ENCODE data around the gene USP17L15.
"Not testable (repeated sequence)": the region's sequence is repeated elsewhere in the genome, so short reads cannot be mapped to it uniquely, and the experiment has no call there.

USP17L15 gene

DNA sequence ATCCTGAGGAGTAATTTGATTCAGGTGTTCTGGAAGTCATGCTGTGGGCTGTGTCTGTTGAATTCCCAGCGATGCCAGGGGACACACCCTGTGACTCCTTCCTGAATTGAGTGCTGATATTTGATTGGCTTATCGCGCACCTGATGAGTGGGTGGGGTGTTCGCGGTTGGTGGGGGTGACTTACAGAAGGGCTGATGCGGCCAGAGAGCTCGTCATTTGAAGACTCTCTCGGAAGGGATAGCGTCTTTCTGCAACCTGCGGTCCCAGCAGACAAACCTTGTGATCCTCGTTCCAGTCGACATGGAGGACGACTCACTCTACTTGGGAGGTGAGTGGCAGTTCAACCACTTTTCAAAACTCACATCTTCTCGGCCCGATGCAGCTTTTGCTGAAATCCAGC, at the start of gene USP17L15:
TSS of gene USP17L15 (plus strand) at position 301 of the 400 bp plus-strand sequence. CDS start at position 301, 0 bp downstream.
- DNase-seq (ENCODE audit: low spot score): not testable (repeated sequence)

GRCh38 chr4:9210357-9210756, 23.8 kb upstream of the USP17L15 start, which contains the start of gene USP17L10:
Gene USP17L10 (plus strand): TSS chr4:9210657. CDS start chr4:9210657, 0 bp downstream.
- not testable (repeated sequence) for DNase-seq (ENCODE audit: low spot score)

GRCh38 chr4:9214701-9215100, 19.5 kb upstream of the USP17L15 start:
- not testable (repeated sequence) for DNase-seq (ENCODE audit: low spot score)

- not testable (repeated sequence) for DNase-seq (ENCODE audit: low spot score)
These were observed 19.1 kb upstream of the USP17L15 start, which contains the start of gene USP17L11 for GRCh38 chr4:9215105-9215504. Gene USP17L11 (plus strand): TSS chr4:9215405. CDS start chr4:9215405, 0 bp downstream.

DNA sequence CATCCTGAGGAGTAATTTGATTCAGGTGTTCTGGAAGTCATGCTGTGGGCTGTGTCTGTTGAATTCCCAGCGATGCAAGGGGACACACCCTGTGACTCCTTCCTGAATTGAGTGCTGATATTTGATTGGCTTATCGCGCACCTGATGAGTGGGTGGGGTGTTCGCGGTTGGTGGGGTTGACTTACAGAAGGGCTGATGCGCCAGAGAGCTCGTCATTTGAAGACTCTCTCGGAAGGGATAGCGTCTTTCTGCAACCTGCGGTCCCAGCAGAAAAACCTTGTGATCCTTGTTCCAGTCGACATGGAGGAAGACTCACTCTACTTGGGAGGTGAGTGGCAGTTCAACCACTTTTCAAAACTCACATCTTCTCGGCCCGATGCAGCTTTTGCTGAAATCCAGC, 14.3 kb upstream of the USP17L15 start, which contains the start of gene USP17L12:
TSS of gene USP17L12 (plus strand) at position 301 of the 400 bp plus-strand sequence. CDS start at position 301, 0 bp downstream.
- not testable (repeated sequence) for DNase-seq (ENCODE audit: low spot score)

DNA sequence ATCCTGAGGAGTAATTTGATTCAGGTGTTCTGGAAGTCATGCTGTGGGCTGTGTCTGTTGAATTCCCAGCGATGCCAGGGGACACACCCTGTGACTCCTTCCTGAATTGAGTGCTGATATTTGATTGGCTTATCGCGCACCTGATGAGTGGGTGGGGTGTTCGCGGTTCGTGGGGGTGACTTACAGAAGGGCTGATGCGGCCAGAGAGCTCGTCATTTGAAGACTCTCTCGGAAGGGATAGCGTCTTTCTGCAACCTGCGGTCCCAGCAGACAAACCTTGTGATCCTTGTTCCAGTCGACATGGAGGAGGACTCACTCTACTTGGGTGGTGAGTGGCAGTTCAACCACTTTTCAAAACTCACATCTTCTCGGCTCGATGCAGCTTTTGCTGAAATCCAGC, 9.6 kb upstream of the USP17L15 start, which contains the start of gene USP17L13:
TSS of gene USP17L13 (plus strand) at position 301 of the 400 bp plus-strand sequence. CDS start at position 301, 0 bp downstream.
- DNase-seq (ENCODE audit: low spot score): not testable (repeated sequence)

DNA sequence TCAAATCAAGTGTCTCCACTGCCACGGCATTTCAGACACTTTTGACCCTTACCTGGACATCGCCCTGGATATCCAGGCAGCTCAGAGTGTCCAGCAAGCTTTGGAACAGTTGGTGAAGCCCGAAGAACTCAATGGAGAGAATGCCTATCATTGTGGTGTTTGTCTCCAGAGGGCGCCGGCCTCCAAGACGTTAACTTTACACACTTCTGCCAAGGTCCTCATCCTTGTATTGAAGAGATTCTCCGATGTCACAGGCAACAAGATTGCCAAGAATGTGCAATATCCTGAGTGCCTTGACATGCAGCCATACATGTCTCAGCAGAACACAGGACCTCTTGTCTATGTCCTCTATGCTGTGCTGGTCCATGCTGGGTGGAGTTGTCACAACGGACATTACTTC, 3.9 kb upstream of the USP17L15 start:
- DNase-seq (ENCODE audit: low spot score): not testable (repeated sequence)

DNA sequence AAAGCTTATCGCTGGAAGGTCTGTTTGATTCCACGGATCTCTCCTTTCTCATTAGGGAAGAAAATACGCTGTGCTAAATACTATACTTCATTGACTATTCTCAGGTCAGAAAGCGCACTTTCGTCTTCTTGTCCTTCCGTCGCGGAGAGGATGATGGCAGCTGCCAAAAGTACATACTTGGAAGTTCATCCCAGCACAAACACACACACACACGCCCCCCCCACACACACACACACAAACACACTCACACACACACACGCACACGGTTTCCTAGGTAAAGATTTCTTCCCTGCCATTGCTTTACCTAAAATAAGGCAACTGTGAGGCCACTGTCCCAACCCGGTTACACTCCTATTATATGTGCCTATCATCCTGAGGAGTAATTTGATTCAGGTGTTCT, 4.3 kb downstream of the USP17L15 start:
- not testable (repeated sequence) for DNase-seq (ENCODE audit: low spot score)

DNA sequence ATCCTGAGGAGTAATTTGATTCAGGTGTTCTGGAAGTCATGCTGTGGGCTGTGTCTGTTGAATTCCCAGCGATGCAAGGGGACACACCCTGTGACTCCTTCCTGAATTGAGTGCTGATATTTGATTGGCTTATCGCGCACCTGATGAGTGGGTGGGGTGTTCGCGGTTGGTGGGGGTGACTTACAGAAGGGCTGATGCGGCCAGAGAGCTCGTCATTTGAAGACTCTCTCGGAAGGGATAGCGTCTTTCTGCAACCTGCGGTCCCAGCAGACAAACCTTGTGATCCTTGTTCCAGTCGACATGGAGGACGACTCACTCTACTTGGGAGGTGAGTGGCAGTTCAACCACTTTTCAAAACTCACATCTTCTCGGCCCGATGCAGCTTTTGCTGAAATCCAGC, 9.4 kb downstream of the USP17L15 start, which contains the start of gene USP17L17:
TSS of gene USP17L17 (plus strand) at position 301 of the 400 bp plus-strand sequence. CDS start at position 301, 0 bp downstream.
- not testable (repeated sequence) for DNase-seq (ENCODE audit: low spot score)

DNA sequence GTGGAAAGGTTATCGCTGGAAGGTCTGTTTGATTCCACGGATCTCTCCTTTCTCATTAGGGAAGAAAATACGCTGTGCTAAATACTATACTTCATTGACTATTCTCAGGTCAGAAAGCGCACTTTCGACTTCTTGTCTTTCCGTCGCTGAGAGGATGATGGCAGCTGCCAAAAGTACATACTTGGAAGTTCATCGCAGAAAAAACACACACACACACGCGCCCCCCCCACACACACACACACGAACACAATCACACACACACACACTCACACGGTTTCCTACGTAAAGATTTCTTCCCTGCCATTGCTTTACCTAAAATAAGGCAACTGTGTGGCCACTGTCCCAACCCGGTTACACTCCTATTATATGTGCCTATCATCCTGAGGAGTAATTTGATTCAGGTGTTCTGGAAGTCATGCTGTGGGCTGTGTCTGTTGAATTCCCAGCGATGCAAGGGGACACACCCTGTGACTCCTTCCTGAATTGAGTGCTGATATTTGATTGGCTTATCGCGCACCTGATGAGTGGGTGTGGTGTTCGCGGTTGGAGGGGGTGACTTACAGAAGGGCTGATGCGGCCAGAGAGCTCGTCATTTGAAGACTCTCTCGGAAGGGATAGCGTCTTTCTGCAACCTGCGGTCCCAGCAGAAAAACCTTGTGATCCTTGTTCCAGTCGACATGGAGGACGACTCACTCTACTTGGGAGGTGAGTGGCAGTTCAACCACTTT, 13.9 kb downstream of the USP17L15 start, which contains the start of gene USP17L18:
TSS of gene USP17L18 (plus strand) at position 678 of the 728 bp plus-strand sequence. CDS start at position 678, 0 bp downstream.
- DNase-seq (ENCODE audit: low spot score): not testable (repeated sequence)

DNA sequence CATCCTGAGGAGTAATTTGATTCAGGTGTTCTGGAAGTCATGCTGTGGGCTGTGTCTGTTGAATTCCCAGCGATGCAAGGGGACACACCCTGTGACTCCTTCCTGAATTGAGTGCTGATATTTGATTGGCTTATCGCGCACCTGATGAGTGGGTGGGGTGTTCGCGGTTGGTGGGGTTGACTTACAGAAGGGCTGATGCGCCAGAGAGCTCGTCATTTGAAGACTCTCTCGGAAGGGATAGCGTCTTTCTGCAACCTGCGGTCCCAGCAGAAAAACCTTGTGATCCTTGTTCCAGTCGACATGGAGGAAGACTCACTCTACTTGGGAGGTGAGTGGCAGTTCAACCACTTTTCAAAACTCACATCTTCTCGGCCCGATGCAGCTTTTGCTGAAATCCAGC, 18.9 kb downstream of the USP17L15 start, which contains the start of gene USP17L19:
TSS of gene USP17L19 (plus strand) at position 301 of the 400 bp plus-strand sequence. CDS start at position 301, 0 bp downstream.
- not testable (repeated sequence) for DNase-seq (ENCODE audit: low spot score)

DNA sequence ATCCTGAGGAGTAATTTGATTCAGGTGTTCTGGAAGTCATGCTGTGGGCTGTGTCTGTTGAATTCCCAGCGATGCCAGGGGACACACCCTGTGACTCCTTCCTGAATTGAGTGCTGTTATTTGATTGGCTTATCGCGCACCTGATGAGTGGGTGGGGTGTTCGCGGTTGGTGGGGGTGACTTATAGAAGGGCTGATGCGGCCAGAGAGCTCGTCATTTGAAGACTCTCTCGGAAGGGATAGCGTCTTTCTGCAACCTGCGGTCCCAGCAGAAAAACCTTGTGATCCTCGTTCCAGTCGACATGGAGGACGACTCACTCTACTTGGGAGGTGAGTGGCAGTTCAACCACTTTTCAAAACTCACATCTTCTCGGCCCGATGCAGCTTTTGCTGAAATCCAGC, 23.6 kb downstream of the USP17L15 start, which contains the start of gene USP17L20:
TSS of gene USP17L20 (plus strand) at position 301 of the 400 bp plus-strand sequence. CDS start at position 301, 0 bp downstream.
- DNase-seq (ENCODE audit: low spot score): not testable (repeated sequence)

DNA sequence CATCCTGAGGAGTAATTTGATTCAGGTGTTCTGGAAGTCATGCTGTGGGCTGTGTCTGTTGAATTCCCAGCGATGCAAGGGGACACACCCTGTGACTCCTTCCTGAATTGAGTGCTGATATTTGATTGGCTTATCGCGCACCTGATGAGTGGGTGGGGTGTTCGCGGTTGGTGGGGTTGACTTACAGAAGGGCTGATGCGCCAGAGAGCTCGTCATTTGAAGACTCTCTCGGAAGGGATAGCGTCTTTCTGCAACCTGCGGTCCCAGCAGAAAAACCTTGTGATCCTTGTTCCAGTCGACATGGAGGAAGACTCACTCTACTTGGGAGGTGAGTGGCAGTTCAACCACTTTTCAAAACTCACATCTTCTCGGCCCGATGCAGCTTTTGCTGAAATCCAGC, 28.4 kb downstream of the USP17L15 start, which contains the start of gene USP17L21:
TSS of gene USP17L21 (plus strand) at position 301 of the 400 bp plus-strand sequence. CDS start at position 301, 0 bp downstream.
- DNase-seq (ENCODE audit: low spot score): not testable (repeated sequence)

GRCh38 chr4:9267319-9267718, 33.1 kb downstream of the USP17L15 start, which contains the start of gene USP17L22:
Gene USP17L22 (plus strand): TSS chr4:9267619. CDS start chr4:9267619, 0 bp downstream.
- not testable (repeated sequence) for DNase-seq (ENCODE audit: low spot score)

- DNase-seq (ENCODE audit: low spot score): not testable (repeated sequence)
These were observed 37.5 kb downstream of the USP17L15 start for GRCh38 chr4:9271719-9272118.

Data from hepatic stellate cell (primary cell).